ENCODE results near the gene EEF1G.
A peak's percentile ranks its signal among the peaks of the same experiment; 100 is the strongest.
"Not testable (repeated sequence)": the region's sequence is repeated elsewhere in the genome, so short reads cannot be mapped to it uniquely, and the experiment has no call there.

Gene EEF1G, protein sequence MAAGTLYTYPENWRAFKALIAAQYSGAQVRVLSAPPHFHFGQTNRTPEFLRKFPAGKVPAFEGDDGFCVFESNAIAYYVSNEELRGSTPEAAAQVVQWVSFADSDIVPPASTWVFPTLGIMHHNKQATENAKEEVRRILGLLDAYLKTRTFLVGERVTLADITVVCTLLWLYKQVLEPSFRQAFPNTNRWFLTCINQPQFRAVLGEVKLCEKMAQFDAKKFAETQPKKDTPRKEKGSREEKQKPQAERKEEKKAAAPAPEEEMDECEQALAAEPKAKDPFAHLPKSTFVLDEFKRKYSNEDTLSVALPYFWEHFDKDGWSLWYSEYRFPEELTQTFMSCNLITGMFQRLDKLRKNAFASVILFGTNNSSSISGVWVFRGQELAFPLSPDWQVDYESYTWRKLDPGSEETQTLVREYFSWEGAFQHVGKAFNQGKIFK

DNA sequence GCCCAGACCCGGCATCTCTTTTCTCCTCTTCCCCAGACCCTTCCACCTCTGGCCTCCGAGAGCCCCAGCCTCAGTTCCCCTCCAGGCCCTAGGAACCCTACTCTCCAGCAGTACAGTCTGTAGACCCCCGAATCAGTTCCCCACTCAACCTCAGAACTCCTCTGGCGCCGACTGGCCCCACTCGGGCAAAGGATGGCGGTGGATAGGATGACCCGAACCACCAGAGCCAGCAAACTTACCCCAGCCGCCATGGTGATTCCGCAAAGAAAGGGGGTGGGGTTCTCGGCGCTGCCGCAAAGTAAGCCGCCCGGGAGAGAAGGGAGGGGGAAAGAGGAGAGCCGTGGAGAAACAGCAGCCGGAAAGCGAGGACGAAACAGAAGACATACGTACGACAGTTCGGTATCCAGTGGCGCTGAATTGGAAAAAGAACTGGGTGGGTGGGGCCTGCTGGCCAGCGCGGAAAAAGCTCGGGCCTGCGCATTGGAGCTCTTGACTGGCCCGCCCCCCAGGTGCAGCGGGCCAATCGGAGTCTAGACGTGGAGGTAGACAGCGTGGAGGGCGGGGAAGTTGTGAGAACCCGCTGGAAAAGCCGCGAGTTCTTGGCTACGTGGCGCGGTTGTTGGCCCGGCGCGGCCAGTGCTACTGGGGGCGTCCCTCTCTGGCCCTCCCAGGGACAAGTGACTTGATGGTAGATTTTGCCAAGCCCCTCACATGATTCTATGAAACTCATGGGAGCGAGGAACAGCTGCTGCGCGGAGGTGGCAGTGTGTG is at the start of gene EEF1G:
Gene EEF1G (minus strand): TSS at position 300 of the 771 bp plus-strand sequence. CDS start 49 bp downstream, at position 251.
- peak; percentile 99 for DNase-seq

DNA sequence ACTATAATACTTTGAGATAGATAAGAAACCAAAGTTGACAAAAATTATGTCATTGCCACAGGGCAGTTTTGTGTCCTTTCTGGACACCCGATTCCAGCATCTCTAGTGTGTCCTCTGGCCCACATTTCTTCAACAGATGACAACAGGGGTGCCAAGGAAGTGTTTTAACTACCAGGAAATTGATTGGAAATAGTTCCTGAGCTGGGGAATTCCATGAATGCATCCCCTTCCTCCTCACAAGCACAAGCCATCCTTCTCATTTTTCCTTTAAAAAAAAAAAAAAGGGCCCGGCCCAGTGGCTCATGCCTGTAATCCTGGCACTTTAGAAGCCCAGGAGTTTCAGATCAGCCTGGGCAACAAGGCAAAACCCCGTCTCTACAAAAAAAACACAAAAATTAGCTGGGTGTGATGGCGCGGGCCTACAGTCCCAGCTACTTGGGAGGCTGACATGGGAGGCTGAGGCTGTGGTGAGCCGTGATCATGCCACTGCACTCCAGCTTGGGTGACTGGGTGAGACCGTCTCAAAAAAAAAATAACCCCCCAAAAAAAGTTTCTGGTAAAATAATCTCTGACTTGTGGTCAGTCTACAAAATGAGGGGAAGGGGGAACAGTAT is 48.9 kb upstream of the EEF1G start:
- DNase-seq = no peak

DNA sequence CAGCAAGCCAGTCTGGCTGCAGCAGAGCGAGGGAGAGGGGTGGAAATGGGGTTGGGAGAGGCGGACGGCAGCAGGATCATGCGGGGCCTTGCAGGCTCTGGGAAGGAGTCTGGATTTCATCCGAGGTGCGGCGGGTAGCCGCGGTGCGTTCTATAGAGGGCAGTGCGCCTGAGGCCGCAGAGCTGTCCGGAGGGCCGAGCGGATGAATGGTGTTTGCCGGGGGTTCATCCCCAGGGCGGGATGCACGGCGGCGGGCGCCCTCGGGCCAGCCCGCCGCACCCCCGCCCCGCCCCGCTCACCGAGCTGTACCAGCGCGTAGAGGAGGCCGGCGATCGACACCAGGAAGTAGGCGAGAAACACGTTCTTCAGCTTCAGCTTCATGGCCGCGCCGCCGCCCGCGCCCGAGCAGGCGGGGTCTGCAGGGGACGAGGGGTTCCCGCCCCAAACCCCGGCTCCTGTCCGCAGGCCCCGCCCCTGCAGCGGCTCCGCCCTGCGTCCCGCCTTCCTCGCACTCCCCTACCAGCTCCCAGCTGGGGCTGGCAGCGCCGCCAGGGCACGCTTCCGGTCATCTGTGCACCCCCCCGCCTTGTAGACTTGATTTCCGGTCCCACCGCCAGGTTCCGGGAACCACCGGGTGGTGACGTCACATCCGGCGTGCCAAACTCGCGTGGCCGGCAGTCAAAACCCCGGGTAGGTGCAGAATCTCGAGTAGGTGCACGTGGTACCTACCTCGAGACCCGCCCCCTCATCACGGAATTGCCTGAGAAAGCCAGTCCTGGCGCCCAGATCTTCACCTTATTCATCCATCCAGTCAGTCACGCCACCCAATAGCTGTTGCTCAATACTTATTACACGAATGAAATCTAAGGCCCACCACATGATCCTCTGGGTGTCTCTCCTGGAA is 48.1 kb upstream of the EEF1G start, which contains the start of gene B3GAT3:
Gene B3GAT3 (minus strand): TSS at position 420 of the 904 bp plus-strand sequence. CDS start 39 bp downstream, at position 381.
- peak; percentile 98 for DNase-seq

DNA sequence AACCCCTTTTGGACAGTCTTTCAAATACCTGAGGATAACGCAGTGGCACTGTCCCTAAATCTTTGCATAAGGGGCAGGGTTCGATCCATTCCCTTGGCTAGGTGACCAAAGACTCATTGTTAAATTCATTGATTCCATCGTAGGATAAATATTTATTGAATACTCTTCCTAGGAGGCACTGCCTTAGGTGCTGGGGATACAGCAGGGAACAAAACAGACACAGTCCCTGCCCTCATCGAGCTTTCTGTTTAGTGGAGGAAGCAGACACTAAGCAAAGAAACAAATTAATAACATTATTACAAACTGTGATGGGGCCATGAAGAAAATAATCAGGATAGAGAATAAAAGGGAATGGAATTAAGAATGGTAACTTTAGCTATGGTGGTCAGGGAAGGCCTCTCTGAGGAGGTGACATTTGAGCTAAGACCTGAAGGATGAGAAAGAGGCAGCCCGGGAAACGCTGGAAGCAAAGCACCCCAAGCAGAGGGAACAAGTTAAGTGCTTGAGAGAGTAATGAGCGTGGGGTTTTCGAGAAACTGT is 47.4 kb upstream of the EEF1G start:
- no peak for DNase-seq

DNA sequence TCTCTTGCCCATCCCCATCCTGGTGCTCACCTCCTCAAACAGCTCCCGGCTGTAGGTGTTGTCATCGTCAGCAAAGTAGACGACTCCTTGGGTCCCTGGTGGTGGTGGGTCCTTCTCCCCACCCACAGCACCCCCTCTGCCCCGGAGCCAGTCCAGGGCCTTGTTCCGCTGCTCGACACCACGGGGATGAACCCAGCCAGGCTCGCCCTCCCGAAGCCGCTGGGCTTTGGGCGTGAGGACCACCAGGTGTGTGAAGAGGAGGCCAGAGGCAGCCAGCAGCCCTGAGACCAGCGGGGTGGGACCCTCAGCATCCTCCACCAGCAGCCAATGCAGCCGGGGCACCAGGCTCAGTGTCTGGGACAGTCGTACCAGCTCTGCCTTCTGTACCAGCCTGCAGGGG is 43.3 kb upstream of the EEF1G start:
- not testable (repeated sequence) for DNase-seq

DNA sequence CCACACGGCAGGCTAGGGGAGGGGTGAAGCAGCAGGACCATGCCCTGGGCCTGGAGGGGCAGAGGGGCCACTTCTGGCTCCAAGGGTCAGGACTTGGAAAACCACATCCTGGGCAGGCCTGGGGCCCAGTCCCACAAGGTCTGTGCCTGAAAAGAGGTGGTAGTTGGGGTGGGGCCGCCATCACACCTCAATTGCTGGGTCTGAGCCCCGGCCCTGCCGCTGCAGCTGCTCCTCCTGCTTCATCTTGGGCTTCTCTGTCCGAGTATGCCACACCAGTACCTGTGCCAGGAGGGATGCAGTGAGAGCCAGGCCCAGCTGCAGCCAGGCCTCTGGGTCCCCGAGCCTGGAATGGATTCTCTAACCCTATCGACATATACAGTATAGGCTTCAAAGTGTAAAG is 41.8 kb upstream of the EEF1G start:
- DNase-seq = no peak

DNA sequence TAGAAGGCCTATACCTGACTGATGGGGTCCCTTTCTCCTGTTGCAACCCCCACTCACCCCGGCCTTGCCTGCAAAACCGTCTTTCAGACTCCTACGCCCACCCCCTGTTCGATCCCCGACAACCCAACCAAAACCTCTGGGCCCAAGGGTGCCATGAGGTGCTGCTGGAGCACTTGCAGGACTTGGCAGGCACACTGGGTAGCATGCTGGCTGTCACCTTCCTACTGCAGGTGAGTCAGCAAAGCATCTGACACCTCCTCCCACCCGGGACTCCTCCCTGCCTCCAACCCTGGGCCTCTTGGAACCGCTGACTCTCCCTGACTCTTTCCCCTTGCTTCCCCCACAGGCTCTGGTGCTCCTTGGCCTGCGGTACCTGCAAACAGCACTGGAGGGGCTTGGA is 40.6 kb upstream of the EEF1G start:
- DNase-seq = no peak

DNA sequence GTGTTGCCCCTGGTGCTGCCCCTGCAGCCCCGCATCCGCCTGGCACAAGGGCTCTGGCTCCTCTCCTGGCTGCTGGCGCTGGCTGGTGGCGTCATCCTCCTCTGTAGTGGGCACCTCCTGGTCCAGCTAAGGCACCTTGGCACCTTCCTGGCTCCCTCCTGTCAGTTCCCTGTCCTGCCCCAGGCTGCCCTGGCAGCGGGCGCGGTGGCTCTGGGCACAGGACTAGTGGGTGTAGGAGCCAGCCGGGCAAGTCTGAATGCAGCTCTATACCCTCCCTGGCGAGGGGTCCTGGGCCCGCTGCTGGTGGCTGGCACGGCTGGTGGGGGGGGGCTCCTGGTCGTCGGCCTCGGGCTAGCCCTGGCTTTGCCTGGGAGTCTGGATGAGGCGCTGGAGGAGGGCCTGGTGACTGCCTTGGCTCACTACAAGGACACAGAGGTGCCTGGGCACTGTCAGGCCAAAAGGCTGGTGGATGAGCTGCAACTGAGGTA is 39.6 kb upstream of the EEF1G start:
- DNase-seq = no peak

DNA sequence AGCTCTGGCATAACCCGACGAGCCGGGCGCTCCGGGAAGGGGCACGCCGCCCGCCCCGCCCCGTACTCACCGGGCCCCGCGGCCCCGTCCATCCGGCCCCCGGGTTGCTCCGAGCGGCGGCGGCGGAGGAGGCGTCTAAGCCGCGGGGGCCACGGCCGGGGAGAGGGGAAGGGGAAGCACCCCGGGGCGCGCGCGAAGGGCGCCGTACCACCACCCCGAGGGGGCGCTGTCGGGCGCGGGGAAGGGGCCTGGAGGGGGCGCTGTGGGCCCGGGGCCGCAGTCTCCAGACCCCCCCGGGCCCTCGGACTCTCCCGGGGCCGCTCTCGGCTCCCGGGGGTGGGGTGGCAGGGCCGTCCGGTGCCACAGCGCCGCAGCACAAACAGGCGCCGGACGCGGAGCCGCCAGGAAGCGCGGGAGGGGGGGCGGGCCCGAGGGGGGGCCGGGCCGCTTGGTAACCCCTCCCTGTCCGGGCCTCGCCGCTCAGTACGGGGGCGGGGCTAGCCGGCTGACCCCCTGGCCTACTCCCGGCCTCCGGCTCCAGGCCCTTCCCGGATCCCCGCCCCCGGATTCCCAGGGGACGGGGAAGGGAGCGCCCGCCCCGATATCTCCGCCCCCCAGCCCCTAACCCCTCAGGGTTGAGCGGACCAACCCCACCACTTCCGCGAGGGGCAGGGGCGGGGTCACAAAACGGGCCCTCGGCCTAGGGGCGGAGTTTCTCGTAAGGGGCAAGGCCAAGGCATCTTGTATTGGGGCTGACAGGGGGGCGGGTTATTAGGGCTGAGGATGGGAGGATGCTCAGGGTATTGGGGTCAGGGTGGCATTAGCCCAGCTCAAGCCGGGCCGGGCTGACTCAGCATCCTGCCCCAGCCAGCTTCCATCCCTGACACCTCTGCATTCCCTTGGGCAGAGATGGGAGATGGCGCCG is 38.9 kb upstream of the EEF1G start, which contains the start of the genes EML3 and ROM1:
Gene EML3 (minus strand): TSS at position 410 of the 925 bp plus-strand sequence. CDS start 318 bp downstream, at position 92.
Gene ROM1 (plus strand): TSS at position 892 of the 925 bp plus-strand sequence. CDS start 25 bp downstream, at position 917.
- DNase-seq = peak; percentile 87

DNA sequence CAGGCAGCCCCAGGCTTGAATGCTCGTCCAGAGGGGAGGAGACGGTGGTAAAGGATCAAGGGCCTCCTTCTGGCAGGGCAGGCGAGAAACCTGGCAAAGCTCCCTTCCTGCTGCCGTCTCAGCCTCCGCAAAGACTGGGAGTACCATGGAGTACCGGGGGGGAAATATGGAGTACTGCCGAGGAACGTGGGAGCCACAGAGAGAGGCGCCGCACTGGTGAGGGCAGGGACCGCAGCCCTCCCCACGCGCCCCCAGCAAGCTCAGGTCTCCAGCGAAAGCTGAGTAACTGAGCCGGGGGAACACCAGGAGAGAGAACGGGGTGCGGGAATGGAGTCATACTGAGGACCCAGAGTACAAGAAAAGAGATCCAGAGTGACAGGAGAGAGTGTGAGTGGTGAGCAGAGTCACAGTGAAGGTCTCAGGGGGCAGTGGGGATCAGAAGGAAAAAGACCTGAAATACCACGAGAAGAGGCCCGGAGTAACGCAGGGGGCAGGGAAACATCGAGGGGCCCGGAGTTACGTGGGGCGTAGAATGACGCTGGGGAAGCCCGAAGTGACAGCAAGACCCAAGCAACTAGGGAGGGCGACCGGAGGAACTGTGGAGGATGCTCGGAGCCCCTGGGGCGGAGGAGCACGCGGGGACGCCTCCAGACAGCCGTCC is 38.1 kb upstream of the EEF1G start:
- DNase-seq = peak; percentile 18

DNA sequence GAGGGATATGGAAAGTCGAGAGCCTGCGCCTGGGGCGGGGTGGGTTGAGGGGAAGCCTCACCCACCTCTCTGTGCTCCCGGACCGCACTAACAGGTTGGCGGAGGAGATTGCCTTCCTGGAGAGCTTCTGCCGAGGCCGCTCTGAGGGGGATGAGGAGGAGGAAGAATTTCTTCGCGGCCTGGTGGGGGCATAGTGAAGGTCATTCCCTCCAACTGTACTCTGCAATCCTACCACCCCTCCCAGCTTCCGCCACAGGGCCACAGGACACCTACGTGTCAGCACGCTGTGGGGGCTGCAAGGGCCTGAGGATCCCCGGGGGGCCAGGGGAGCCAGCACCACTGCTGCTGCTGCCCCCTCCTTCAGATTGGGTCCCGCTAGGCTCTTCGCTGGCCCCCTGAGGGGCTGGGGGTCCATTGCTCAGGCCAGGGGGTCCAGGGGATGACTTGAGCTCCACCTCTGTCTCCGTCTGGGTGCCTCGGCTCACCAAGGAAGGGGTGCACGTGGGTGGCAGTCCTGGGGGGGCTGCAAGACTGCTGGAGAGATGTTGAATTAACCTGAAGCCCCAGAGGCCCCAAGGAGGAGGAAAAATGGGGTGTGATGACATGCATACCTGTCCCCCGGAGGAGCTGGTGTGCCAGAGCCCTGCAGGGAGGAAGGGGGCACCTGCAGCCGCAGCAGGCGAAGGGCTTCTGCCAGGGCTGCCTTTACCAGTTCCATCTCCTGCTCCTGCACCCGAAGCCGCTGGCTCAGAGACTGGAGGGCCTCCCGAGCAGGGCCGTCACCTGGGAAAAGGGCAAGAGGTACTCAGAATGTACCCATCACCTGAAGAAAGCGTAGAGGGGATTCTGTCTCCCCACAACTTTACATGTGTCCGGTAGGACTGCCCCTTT is 37.4 kb upstream of the EEF1G start:
- no peak for DNase-seq

DNA sequence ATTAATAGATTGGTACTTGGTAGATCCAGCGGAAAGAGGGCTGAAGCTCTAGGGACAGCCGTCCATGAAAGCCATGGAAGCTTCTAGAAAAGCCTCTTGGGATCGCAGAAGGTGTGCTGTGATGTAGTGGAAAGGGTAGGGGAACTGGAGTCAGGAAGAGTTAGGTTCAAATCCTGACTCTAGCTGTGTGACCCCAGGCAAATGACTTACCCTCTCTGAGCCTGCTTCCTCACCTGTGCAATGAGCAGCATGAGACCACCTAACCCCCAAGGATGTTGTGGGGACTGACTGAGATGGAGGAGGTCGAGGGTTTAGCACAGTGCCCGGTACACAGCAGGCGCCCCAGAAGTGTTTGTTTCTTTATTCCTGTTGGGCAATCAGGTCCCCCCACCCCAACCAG is 36.7 kb upstream of the EEF1G start:
- no peak for DNase-seq

DNA sequence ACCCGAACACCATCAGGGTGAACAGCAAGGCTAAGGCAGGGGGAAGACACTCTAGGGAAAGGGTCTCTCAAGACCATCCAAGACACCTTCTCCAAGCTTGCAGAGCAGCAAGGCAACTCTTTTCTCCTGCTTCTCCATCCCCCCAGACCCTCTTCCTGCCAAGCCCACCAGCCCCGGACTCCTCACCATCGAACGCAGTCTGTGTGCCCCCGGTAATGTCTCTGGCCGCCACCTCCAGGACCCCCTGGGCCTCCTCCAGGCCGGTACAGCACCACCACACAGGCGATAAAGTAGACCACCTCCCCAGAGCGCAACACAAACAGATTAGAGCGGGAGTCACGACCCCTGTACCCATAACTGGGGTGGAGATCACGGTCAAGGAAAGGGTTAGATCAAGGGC is 35.1 kb upstream of the EEF1G start:
- no peak for DNase-seq

DNA sequence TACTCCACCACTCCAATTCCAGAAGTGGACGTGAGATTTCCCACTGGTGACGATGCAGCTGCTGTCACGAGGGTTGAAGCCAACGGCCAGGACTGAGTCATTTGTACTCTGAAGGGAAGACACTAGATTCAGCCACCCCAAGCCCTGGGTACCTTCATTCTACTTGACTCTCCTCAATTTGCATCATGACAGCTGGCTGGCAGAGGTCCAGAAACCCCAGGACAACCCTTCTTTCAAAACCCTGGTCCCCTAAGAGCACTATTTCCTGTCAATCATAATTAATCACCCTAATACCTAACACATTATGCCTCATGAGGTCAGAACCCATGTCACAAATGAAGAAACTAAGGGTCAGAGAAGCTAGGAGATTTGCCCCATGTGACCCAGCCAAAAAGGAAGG is 34.0 kb upstream of the EEF1G start:
- DNase-seq = no peak

DNA sequence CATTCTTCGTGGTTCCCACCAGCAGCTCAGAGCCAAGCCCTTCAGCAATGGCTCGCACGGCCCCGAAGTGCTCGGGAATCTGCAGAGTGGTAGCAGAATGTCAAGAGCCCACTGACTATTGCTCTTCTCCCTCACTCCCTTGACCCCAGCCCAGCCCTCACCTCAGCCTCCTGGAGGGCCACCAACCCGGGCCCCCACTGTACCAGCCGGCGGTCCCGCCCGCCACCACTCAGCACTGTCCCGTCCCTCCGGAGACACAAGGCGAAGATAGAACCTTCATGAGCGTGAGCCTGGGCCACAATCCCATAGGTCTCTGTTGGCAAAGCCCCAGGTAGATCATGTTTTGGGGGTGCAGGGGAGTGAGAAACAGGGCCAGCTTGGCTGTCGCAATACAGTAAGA is 32.2 kb upstream of the EEF1G start:
- no peak for DNase-seq

DNA sequence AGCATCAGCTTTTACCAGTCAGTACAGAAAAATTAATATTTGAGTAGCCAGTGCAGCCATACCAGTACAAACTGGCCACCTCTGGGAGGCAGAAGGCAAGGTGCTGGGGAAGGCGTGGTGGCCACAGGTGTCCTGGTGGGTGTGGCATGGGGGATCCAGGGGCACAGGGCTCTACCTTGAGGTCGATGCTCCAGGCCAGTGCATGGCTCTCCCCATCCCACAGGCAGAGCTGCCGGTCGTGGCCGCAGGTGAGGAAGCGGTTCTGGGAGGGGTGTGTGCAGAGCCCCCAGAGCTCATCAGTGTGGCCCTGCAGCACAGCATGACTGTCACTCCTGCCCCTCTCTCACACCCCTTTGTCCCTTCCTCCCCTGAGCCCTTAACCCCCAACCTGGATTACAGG is 31.8 kb upstream of the EEF1G start:
- no peak for DNase-seq

DNA sequence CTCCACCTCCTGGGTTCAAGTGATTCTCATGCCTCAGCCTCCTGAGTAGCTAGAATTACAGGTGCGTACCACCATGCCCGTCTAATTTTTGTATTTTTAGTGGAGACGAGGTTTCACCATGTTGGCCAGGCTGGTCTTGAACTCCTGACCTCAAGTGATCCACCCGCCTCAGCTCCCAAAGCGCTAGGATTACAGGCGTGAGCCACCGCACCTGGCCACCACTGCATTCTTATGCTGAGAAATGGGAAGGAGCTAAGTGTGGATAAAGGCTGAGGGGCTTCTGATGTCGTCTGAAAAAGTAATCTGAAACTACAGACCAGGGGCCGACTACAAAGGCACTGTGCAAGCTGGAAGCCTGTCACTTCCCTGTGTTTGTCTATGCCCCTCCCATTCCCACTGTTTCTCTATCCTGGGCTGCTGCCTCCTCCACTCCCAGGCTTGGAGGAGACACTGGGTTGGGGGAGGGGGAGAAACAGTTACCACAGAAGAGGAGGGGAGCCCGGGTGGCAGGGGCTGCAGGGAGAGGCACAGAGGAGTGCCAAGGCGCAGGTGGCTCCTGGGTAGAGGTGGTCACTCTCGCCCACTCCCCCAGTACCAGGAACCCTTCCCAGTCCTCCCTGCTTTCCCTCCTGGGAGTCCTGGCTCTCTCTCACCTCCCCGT is 30.9 kb upstream of the EEF1G start:
- DNase-seq = no peak

DNA sequence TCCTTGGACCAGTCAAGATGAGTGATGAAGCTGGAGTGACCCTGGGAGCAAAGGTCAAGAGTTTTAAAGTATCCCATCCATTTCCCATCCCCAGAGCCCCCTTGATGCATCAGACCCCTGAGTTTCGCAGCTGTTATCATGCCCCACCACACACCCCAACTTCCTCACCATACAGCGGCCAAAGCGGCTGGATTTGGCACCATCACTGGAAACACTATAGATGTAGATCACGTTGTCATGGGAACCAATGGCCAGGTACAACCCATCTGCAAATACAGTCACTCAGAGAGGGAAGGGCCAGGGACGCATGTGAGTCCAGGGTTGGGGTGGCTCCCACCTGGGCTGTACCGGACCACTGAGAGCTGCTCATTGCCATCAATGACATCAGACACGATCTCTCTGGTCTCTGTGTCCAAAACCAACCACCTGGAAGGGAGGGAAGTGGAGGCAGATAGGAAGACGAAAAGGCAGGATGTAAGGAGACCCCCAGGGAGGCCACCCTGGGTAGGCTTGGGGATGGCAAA is 30.1 kb upstream of the EEF1G start:
- no peak for DNase-seq
